Measurements from ENCODE around the gene IGSF9. TPM values are rescaled to one million over a fixed set of nuclear protein-coding genes. Genes with fewer than 3 reads are reported as not detected.
A peak's percentile ranks its signal among the peaks of the same experiment; 100 is the strongest.

Gene IGSF9
- total RNA-seq, 1 experiment from 2014 or later, result 15.6 TPM

DNA sequence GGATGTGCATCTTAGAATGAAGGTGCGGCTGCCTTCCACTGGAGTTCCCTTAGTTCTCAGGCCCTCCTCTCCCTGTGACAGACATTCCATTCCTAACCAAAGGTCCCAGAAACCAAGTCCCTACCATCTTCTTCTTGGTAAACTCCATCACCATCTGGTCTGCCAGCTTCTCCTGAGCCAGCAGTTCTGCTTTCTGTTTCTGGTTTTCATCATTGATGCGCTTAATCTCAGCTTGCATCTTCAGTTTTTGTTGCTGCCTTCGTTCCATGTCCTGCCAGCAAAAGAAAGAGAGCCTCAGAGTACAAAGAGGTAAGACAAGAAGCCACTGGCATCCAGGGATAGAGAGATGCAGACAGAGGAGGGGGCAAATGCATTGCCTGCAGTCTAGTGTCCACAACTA, 65.0 kb downstream of the IGSF9 start:
- no peaks in the 10 kb centered on the region for H3K9me3 ChIP-seq (ENCODE audit: low read length)
- peak overlapping the region; percentile 50 for H3K4me2 ChIP-seq (ENCODE audit: low read length)
- BruUV-seq (replicated peaks), result no TSS peak
- POLR2A ChIA-PET (ENCODE audit: unreplicated experiment), result interaction anchor here (0.6 to 1.0 kb wide), 2 partner anchors 24 to 283 kb away, joined by 3 read pairs; no protein-coding TSS in a partner anchor
- TF ChIP-seq, protein P1, sequence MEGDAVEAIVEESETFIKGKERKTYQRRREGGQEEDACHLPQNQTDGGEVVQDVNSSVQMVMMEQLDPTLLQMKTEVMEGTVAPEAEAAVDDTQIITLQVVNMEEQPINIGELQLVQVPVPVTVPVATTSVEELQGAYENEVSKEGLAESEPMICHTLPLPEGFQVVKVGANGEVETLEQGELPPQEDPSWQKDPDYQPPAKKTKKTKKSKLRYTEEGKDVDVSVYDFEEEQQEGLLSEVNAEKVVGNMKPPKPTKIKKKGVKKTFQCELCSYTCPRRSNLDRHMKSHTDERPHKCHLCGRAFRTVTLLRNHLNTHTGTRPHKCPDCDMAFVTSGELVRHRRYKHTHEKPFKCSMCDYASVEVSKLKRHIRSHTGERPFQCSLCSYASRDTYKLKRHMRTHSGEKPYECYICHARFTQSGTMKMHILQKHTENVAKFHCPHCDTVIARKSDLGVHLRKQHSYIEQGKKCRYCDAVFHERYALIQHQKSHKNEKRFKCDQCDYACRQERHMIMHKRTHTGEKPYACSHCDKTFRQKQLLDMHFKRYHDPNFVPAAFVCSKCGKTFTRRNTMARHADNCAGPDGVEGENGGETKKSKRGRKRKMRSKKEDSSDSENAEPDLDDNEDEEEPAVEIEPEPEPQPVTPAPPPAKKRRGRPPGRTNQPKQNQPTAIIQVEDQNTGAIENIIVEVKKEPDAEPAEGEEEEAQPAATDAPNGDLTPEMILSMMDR (conservative IDR thresholded peaks at IDR 0.05; ENCODE audit: low read depth, low read length), result no peak
- TF ChIP-seq EZH2 (IDR thresholded peaks at IDR 0.05; ENCODE audit: low read length, unreplicated experiment) (no peak), EZH2phosphoT487 (IDR thresholded peaks at IDR 0.05; ENCODE audit: borderline replicate concordance, low read length) (no peak)
- ATAC-seq (no peak), DNase-seq (no peak)
- H4K20me1 ChIP-seq (ENCODE audit: low read length), result no peaks in the 10 kb centered on the region
- H3K79me2 ChIP-seq (ENCODE audit: low read length), result no peaks in the 10 kb centered on the region
- peaks cover 11% of the 10 kb centered on the region for H3F3A ChIP-seq (ENCODE audit: low read length, unreplicated experiment)
- intact Hi-C loops (cut with micrococcal nuclease), result loop anchor here (1.0 kb wide), 1 partner anchor 63 kb away; no protein-coding TSS in a partner anchor
- H3K9me2 ChIP-seq (replicated peaks; ENCODE audit: low read length), result no peaks in the 10 kb centered on the region
- H3K9ac ChIP-seq (ENCODE audit: low read length), result peak overlapping the region; percentile 54
- CTCF ChIA-PET, result interaction anchor here (0.6 kb wide), 1 partner anchor 20 kb away, joined by 5 read pairs; no protein-coding TSS in a partner anchor
- H2AFZ ChIP-seq (ENCODE audit: low read length), result no peak overlapping the region
- no peak overlapping the region for H3K4me3 ChIP-seq (ENCODE audit: low read length)
- no peaks in the 10 kb centered on the region for H3K27me3 ChIP-seq (ENCODE audit: low read length)
- H3K27ac ChIP-seq (ENCODE audit: low read length), result peak overlapping the region; percentile 97
- H3K4me1 ChIP-seq (ENCODE audit: insufficient read depth, low read length), result peaks cover 54% of the 10 kb centered on the region
- no peaks in the 10 kb centered on the region for H3K36me3 ChIP-seq (ENCODE audit: low read depth, low read length)

DNA sequence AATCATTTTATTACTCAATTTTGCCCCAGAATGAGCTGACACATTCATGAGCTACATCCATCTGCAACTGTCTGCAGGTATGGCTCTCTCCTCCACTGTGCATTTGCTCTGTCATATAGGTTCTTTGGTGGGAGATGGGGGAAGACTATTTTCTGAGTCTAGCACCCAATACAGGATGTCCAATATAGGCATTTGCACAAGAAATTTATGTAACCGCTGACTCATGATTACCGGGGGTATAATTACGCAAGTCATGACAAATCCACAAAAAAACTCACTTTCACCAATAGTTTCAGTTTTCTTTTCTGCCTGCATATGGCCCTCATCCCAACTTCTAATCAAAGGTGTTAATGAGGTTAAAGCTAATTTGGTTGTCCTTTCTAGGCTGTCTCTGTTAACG, 65.4 kb downstream of the IGSF9 start:
- Histone ChIP-seq H3K4me3 (ENCODE audit: low read length) (no peak overlapping the region), H3K9me3 (ENCODE audit: low read length) (no peaks in the 10 kb centered on the region), H3K9me2 (replicated peaks; ENCODE audit: low read length) (no peaks in the 10 kb centered on the region), H3K79me2 (ENCODE audit: low read length) (no peaks in the 10 kb centered on the region), H3K27ac (ENCODE audit: low read length) (peak overlapping the region; percentile 97), H4K20me1 (ENCODE audit: low read length) (no peaks in the 10 kb centered on the region), H3K36me3 (ENCODE audit: low read depth, low read length) (no peaks in the 10 kb centered on the region), H3K9ac (ENCODE audit: low read length) (peak overlapping the region; percentile 54), H3K4me2 (ENCODE audit: low read length) (peak overlapping the region; percentile 50), H2AFZ (ENCODE audit: low read length) (no peak overlapping the region), H3F3A (ENCODE audit: low read length, unreplicated experiment) (peaks cover 11% of the 10 kb centered on the region), H3K4me1 (ENCODE audit: insufficient read depth, low read length) (peaks cover 54% of the 10 kb centered on the region), H3K27me3 (ENCODE audit: low read length) (no peaks in the 10 kb centered on the region)
- TF ChIP-seq EZH2phosphoT487 (IDR thresholded peaks at IDR 0.05; ENCODE audit: borderline replicate concordance, low read length) (no peak), EZH2 (IDR thresholded peaks at IDR 0.05; ENCODE audit: low read length, unreplicated experiment) (no peak)
- TF ChIP-seq, protein P1 (conservative IDR thresholded peaks at IDR 0.05; ENCODE audit: low read depth, low read length), result no peak
- intact Hi-C loops (cut with micrococcal nuclease), result loop anchor here (1.0 kb wide), 1 partner anchor 63 kb away; no protein-coding TSS in a partner anchor
- DNase-seq (peak; percentile 91), ATAC-seq (peak; percentile 42)
- no TSS peak for BruUV-seq (replicated peaks)
- CTCF ChIA-PET, result interaction anchor here (0.6 kb wide), 1 partner anchor 21 kb away, joined by 5 read pairs; no protein-coding TSS in a partner anchor
- POLR2A ChIA-PET (ENCODE audit: unreplicated experiment), result interaction anchor here (0.6 to 1.0 kb wide), 3 partner anchors 22 to 282 kb away, joined by 3 read pairs; no protein-coding TSS in a partner anchor

DNA sequence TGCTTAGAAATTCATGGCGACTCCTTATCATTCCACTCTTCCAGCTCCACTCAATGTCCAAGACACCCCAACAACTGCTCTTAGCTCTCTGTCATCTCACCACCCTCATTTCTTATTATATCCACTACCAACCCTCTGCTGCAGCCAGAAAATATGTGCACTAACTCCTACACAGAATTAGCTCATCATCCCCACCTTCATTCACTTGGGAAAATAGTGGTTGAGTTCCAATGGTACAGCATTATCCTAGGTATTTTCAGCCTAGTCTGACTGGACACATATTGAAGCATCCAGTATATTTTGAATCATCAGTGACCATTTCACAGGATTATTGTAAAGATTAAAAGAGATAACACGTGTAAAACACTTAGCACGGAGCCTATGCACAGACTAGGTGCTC, 66.3 kb downstream of the IGSF9 start:
- Histone ChIP-seq H3K36me3 (ENCODE audit: low read depth, low read length) (no peaks in the 10 kb centered on the region), H3K79me2 (ENCODE audit: low read length) (no peaks in the 10 kb centered on the region), H3K27ac (ENCODE audit: low read length) (peak overlapping the region; percentile 97), H3K9ac (ENCODE audit: low read length) (peak overlapping the region; percentile 31; the same call in 1 of the 2 replicates), H3K9me3 (ENCODE audit: low read length) (no peaks in the 10 kb centered on the region), H3K9me2 (replicated peaks; ENCODE audit: low read length) (no peaks in the 10 kb centered on the region), H2AFZ (ENCODE audit: low read length) (no peak overlapping the region), H4K20me1 (ENCODE audit: low read length) (no peaks in the 10 kb centered on the region), H3K4me2 (ENCODE audit: low read length) (peak overlapping the region; percentile 50; the same call in 1 of the 2 replicates), H3F3A (ENCODE audit: low read length, unreplicated experiment) (peaks cover 11% of the 10 kb centered on the region), H3K4me3 (ENCODE audit: low read length) (no peak overlapping the region), H3K4me1 (ENCODE audit: insufficient read depth, low read length) (peaks cover 53% of the 10 kb centered on the region), H3K27me3 (ENCODE audit: low read length) (no peaks in the 10 kb centered on the region)
- DNase-seq (no peak), ATAC-seq (no peak)
- POLR2A ChIA-PET (ENCODE audit: unreplicated experiment), result interaction anchor here (0.6 kb wide), 1 partner anchor 872 kb away, joined by 3 read pairs; no protein-coding TSS in a partner anchor
- TF ChIP-seq EZH2phosphoT487 (IDR thresholded peaks at IDR 0.05; ENCODE audit: borderline replicate concordance, low read length) (no peak), EZH2 (IDR thresholded peaks at IDR 0.05; ENCODE audit: low read length, unreplicated experiment) (no peak)
- TF ChIP-seq, protein P1 (conservative IDR thresholded peaks at IDR 0.05; ENCODE audit: low read depth, low read length), result no peak
- no TSS peak for BruUV-seq (replicated peaks)
- CTCF ChIA-PET, result no interaction called here
- intact Hi-C loops (cut with micrococcal nuclease), result no loop called here

Data from PC-3 (cell line).